ENCODE measurements around the gene PLEKHB2.

- TF ChIP-seq POLR2AphosphoS5 (IDR thresholded peaks at IDR 0.05; ENCODE audit: low read depth, low read length) (no peak), CTCF (IDR thresholded peaks at IDR 0.05 in 2 of 3, conservative IDR thresholded peaks at IDR 0.05 in 1 of 3; ENCODE audit: borderline replicate concordance in 1 of 3, insufficient read depth in 1 of 3, low read depth in 2 of 3, low read length in 2 of 3) (no peak)
These were observed 1.0 kb downstream of the PLEKHB2 start for GRCh38 chr2:131105950-131106801.
